ENCODE results near the gene USP28.

DNA sequence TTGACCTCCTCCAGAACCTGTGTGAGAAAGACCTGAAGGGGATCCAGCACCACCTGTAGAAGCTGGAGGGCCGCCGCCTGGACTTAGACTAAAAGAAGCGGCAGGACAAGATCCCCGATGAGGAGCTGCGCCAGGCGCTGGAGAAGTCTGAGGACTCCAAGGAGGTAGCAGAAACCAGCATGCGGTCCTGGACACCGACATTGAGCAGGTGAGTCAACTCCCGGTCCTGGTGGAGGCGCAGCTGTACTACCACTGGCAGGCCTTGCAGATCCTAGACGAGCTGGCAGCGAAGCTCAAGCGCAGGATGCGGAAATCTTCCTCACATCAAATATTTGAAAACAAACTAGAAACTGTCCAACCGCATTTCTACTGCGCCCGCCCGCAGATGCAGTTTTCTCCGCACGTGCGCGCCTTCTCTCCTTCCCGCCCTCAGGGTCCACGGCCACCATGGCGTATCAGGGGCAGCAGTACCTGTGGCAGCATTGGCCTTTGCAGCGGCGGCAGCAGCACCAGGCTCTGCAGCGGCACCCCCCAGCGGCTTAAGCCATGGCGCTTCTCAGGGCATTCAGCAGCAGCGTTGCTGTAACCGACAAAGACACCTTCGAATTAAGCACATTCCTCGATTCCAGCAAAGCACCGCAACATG lies 85.6 kb downstream of the USP28 start:
- no peak for TF ChIP-seq TAF1 (IDR thresholded peaks at IDR 0.05; ENCODE audit: low read depth, low read length)
- no peak for TF ChIP-seq POLR2AphosphoS5 (IDR thresholded peaks at IDR 0.05; ENCODE audit: low read depth, low read length)
- no peak for TF ChIP-seq POLR2A (IDR thresholded peaks at IDR 0.05; ENCODE audit: low read depth, low read length)
- no peak for TF ChIP-seq PAX5 (IDR thresholded peaks at IDR 0.05; ENCODE audit: insufficient read depth, low read length, severe bottlenecking)
- no peak for TF ChIP-seq SPI1 (IDR thresholded peaks at IDR 0.05; ENCODE audit: low read depth, low read length)
